WI38 (cell line): Measurements from ENCODE around the gene RPL9.
"Not testable (repeated sequence)": the region's sequence is repeated elsewhere in the genome, so short reads cannot be mapped to it uniquely, and the experiment has no call there.

Source experiments
- H3K4me3 ChIP-seq: 2 replicates; pipeline ENCODE4 v1.5.1; 2011; ENCODE audit warnings: low read depth, mild to moderate bottlenecking, control low read depth, low read length
- TF ChIP-seq, protein P1 (sequence below): IDR thresholded peaks from 2 replicates; pipeline ENCODE4 v1.5.1; 2012; ENCODE audit warnings: low read depth, mild to moderate bottlenecking, control low read depth, low read length

RPL9 gene

DNA sequence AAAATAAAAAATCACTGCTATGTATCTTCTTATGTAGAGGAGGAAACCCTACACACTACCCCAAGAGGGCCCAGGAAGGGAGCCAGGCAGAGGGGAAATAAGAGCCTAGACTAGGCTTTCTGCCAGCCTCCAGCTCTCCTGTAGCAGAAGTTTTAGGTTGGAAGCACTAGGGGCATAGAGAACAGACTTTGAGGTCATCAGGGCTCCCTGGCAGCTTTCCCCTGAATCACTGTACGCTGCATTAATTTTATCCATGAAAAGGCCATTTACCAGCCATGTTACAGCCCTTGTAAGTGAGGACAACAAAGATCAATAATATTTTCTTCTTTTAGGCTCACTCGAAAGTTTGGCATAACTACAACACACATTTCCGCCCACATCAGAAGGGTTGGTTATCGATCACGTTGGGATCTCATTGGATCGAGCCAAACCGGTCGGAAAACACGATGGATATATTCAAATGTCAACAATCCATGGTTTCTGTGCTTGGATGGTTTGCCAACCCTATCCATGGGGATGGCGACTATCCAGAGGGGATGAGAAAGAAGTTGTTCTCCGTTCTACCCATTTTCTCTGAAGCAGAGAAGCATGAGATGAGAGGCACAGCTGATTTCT is 24.7 kb downstream of the RPL9 start:
- TF ChIP-seq, protein P1, sequence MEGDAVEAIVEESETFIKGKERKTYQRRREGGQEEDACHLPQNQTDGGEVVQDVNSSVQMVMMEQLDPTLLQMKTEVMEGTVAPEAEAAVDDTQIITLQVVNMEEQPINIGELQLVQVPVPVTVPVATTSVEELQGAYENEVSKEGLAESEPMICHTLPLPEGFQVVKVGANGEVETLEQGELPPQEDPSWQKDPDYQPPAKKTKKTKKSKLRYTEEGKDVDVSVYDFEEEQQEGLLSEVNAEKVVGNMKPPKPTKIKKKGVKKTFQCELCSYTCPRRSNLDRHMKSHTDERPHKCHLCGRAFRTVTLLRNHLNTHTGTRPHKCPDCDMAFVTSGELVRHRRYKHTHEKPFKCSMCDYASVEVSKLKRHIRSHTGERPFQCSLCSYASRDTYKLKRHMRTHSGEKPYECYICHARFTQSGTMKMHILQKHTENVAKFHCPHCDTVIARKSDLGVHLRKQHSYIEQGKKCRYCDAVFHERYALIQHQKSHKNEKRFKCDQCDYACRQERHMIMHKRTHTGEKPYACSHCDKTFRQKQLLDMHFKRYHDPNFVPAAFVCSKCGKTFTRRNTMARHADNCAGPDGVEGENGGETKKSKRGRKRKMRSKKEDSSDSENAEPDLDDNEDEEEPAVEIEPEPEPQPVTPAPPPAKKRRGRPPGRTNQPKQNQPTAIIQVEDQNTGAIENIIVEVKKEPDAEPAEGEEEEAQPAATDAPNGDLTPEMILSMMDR, result no peak
- no peak overlapping the region for H3K4me3 ChIP-seq

DNA sequence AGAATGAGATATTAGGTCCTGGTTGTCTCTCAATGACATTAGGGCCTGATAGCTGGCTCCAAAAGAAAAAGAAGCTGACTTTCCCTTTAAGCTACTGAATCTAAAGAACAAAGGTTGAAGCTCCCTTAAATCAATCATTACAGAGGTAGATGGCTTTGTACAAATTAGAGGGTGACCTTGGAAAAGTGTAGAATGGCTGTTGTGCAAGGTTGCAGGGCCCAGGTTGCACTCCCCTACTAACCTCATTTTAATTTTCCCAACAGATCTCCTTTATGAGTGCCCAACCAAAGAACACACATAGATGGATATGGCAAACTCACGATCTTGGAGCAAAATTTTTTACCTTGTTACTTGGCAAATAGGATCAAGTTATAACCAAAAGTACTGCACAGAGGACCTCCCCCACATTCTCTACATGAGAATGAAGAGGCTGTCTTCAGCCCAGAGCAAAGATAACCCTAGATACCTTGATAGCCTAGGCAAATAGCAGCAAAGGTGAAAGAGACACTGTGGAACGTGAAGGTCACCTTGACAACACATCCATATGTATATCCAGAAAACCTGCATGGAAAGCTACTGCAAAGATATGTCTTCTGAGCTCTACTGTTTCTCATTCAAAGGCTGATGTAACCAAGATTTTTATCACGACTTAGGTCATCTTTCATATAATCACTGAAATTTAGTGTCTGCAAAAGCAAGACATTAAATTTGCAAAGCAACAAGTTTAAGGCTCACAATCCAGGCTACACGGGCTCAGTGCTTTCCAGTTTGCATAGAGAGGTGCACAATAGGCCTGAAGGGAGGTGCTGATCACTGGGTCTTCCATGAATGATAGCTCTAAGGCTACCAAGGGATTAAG is 29.0 kb downstream of the RPL9 start:
- no peak overlapping the region for H3K4me3 ChIP-seq
- TF ChIP-seq, protein P1, result no peak

DNA sequence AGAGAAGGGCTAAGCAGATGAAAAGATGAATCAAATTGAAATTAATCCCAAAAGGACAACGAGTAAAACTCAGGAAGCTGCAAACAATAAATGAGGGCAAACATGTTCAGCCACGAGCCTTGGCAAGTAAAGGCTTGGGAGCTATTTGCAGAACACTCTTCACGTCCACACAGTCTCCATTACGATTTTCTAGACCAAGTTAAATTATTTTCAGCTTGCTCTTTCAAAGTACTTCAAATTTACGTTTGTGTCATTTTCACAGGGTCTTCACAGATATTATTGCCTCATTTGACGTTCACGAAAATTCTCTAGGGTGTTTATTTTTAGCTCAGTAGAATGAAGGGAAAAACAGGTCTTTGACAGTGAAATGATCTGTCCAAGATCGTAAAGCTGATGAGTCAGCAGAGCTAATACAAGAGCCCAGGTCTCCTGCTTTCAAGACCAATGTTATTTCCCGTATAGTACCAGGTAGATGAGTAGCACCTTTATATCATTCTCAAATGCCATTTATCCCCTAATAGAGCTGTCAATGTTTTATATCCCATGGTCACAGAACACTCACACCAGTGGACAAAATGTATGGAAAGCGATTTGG is 31.1 kb downstream of the RPL9 start:
- TF ChIP-seq, protein P1, result no peak
- no peak overlapping the region for H3K4me3 ChIP-seq

DNA sequence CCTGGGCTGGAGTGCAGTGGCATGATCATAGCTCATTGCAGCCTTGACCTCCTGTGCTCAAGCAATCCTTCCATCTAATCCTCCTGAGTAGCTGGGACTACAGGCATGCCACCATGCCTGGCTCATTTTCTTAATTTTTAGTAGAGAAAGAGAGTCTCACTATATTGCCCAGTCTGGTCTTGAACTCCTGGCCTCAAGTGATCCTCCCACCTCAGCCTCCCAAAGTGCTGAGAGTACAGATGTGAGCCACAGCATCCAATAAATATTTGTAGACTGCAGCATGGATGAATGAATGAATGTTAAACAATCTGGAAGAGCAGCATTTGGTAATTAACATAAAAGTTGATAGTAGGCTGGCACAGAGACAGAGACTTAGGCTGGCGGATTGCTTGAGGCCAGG is 32.0 kb downstream of the RPL9 start:
- no peak overlapping the region for H3K4me3 ChIP-seq
- TF ChIP-seq, protein P1, result no peak

DNA sequence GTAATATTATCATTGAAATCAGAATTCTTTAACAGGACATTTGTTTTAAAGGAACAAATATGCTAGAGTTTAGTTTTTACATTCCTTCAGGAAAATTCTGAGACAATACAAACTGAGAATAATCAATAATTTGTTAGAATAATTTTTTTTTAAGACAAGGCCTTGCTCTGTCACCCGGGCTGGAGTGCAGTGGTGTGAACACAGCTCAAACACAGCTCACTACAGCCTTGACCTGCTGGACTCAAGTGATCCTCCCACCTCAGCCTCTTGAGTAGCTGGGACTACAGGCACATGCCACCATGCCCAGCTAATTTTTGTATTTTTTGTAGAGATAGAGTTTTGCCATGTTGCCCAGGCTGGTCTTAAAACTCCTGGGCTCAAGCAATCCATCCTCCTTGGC is 33.4 kb downstream of the RPL9 start:
- H3K4me3 ChIP-seq, result not testable (repeated sequence)

DNA sequence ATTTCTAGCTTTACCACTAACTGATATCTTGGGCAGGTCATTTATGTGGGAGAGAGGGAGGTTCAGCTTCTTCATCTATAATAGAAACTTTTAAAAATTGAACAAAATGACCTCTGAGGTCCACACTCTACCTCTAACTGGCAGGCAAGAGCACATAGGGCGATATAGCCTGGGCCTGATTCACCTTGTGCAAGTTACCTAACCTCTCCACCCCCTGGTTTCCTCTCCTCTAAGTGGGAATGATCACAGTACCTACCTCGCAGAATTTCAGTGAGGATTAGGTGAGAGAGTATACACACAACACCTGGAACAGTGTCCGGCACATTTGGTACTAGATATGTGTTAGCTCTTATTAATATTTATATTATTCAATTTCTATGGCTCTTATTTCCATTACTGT is 36.5 kb downstream of the RPL9 start:
- TF ChIP-seq, protein P1, result no peak
- no peak overlapping the region for H3K4me3 ChIP-seq

DNA sequence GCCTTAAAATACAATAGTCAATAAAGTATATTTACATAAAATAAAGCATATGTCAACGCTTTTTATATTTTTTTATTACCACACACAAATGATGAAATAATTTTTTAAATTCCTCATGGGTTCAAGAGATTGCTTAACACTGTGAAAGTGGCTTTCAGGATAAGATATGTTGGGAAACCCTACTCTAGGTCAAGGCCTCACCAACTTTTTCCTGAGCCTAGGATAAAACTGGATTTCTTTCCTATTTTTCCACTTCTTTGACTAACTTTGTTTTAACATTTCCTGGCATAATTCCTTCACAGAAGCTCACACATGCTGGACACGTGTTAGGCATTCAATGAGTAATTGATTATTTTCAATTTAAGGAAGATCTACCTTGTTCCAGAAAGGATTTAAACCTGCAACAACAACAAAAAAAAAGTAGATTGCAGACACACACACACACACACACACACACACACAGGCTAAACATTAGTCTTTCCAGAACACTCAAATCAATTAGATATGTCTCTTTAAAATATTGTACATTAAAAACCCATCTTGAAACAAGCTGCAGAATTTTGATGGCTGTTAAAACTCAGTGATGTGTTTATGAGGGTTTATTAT is 42.9 kb downstream of the RPL9 start:
- TF ChIP-seq, protein P1, result no peak
- H3K4me3 ChIP-seq, result no peak overlapping the region

DNA sequence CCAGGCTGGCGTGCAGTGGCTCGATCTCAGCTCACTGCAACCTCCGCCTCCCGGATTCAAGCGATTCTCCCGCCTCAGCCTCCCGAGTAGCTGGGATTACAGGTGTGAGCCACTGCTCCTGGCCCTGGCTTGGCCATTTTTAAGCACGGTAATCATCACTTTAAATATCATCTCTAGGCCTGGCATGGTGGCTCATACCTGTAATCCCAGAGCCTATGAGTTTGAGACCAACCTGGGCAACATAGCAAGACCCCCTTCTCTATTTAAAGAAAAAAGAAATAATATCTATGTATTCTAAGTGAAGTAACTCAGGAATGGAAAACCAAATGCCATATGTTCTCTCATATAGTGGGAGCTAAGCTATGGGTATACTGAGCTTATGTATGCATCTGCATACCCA is 47.2 kb downstream of the RPL9 start:
- not testable (repeated sequence) for H3K4me3 ChIP-seq
